Lower lobe of right lung (tissue), 2 donors: Measurements from ENCODE around the gene PNMA6F. TPM values are rescaled to one million over a fixed set of nuclear protein-coding genes. Genes with fewer than 3 reads are reported as not detected.

Experiments
- ATAC-seq, 2 donors: fragments of 200-7000 bp; cut with Tn5 transposase; one replicate each; pipeline ENCODE4 v1.9.1; 2020 to 2022; ENCODE audit warnings: mild to moderate bottlenecking in 2 of 2, moderate library complexity in 2 of 2
- DNase-seq: peaks from one replicate; pipeline ENCODE4 v3.0.0-alpha.2; 2020
- H3K27ac ChIP-seq: fragments of 200-600 bp; one replicate; pipeline ENCODE4 v1.8.0; 2022
- H3K27me3 ChIP-seq: fragments of 200-600 bp; one replicate; pipeline ENCODE4 v1.8.0; 2022; ENCODE audit warnings: low read depth
- H3K36me3 ChIP-seq: fragments of 200-600 bp; one replicate; pipeline ENCODE4 v1.8.0; 2022; ENCODE audit warnings: mild to moderate bottlenecking
- H3K4me1 ChIP-seq: fragments of 200-600 bp; one replicate; pipeline ENCODE4 v1.8.0; 2022
- H3K4me3 ChIP-seq: fragments of 200-600 bp; one replicate; pipeline ENCODE4 v1.8.0; 2022; ENCODE audit warnings: mild to moderate bottlenecking
- H3K9me3 ChIP-seq: fragments of 200-600 bp; one replicate; pipeline ENCODE4 v1.8.0; 2022
- intact Hi-C: fragments of 100-400 bp; cut with DNase I; formaldehyde crosslinking; loops from one replicate; pipeline ENCODE4 v1.11.0; 2022
- long read RNA-seq: library from polyadenylated mRNA; unstranded; transcript quantifications from one replicate; pipeline ENCODE4 v2.0.0, GENCODE V29; 2021
- total RNA-seq: library from RNA; stranded (reverse); fragmentation: NEBNext Ultra II Directional; extraction: Animal tissue kit (Norgen Biotek cat#: 25700); gene quantifications from one replicate; pipeline ENCODE4 v1.2.1, GENCODE V29; 2021
- TF ChIP-seq, protein P1 (sequence below): fragments of 200-600 bp; IDR thresholded peaks from one replicate; pipeline ENCODE4 v1.8.0; 2022; ENCODE audit warnings: antibody characterized with exemption, mild to moderate bottlenecking
- donor health status: DM: no; HTN: yes; CAD: no; lungs with severe emphysema.

PNMA6F gene
- total RNA-seq: not detected
- long read RNA-seq: 0 reads

DNA sequence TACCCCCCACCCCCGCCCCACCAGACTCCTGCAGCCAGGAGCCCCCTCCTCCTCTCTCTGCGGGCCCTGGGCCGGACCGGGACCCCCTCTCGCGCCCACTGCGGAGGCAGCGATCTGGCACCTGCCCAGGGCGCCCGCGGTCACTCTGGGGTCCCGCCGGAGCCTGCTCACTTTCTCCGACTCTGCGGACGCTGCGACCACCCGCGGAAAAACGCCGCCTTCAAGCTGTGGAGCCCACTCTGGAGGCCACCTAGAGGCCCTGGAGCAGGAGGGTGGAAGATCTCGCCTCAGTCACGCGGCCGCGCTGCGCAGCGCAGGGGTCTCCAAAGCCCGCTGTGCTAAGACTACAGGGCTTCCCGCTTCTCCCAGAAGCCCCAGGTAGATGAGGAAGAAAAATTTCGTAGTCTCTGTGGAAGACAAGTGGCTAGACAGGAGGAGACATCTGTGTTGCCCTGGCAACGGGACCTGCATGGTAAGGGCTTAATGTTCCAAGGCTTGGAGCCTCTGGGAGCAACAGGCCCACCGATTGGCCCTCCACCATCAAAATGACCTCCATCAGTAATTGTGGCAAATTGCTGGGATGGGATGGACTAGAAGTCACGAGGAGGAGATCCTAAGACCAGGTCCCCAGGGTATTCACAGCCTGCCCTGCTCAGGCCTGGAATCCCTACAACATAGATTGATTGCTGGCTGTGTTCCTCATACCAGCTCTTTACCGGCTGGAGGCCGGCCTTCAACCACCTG, at the start of gene PNMA6F:
PNMA6F (minus strand) TSS at position 387 of the 744 bp plus-strand sequence. CDS start 1,093 bp downstream, outside the sequence.
- no peak within 1 kb of the TSS for H3K4me3 ChIP-seq
- H3K4me1 ChIP-seq: no peaks in the 10 kb centered on the region
- intact Hi-C loops: no loop called here
- peaks cover 6% of the 10 kb centered on the region for H3K27me3 ChIP-seq
- H3K36me3 ChIP-seq: no peaks in the 10 kb centered on the region
- TF ChIP-seq, protein P1, sequence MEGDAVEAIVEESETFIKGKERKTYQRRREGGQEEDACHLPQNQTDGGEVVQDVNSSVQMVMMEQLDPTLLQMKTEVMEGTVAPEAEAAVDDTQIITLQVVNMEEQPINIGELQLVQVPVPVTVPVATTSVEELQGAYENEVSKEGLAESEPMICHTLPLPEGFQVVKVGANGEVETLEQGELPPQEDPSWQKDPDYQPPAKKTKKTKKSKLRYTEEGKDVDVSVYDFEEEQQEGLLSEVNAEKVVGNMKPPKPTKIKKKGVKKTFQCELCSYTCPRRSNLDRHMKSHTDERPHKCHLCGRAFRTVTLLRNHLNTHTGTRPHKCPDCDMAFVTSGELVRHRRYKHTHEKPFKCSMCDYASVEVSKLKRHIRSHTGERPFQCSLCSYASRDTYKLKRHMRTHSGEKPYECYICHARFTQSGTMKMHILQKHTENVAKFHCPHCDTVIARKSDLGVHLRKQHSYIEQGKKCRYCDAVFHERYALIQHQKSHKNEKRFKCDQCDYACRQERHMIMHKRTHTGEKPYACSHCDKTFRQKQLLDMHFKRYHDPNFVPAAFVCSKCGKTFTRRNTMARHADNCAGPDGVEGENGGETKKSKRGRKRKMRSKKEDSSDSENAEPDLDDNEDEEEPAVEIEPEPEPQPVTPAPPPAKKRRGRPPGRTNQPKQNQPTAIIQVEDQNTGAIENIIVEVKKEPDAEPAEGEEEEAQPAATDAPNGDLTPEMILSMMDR: no peak
- DNase-seq (no peak), ATAC-seq (no peak)
- H3K9me3 ChIP-seq: no peaks in the 10 kb centered on the region
- no peak within 1 kb of the TSS for H3K27ac ChIP-seq

DNA sequence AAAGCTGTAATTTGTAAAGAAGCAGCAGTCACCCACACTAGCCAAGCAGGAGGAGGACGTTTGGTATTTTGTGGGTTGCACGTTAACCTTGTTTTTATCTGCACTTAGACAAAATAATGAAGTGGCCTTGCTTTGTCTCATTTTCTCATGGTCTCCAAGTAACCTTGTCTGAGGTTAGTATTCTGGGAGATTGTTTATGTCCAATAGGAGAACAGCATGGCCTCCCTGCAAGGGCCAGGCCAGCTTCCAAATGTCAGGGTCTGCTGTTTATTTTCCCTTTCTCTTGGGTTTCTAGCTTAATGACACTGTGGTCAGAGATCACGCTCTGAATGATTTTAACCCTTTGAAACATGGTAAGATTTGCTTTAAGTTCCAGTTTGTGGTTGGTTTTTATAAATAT, 49.7 kb upstream of the PNMA6F start:
- no peaks in the 10 kb centered on the region for H3K4me1 ChIP-seq

DNA sequence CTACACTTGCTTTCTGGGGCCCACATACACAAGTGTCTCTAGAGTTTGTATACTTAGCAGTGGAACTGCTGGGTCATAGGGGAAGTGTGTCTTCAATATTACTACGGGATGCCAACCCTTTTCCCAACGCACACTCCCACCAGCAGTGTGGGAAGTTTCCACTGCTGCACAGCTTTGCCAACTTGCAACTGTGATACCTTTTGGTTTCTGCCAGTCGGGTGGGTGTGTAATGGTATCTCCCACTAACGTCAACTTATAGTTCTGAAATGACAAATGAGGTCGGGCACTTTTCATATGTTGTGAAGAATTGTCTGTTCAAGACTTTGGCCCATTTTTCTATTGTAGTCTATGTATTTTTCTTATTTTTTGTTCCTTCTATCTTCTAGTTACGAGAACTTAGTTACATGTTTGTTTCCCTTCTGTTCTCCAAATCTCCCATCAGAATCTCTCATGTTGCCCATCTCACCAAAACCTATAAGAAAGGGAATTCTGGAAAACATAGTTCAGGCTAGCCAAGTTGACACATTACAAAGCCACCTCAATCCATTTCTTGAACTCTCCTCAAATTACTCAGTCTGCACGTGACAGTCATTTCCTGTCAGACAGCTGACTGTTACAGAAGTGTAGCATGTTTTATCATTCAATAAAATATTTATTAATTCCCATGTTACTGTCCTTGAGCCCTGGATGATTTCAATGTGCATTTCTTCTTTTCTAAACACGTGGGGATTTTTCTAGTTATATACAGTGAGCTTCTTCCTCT, 48.9 kb upstream of the PNMA6F start:
- intact Hi-C loops: no loop called here
- DNase-seq: no peak
- Histone ChIP-seq H3K4me1 (no peaks in the 10 kb centered on the region), H3K27ac (no peak overlapping the region), H3K36me3 (no peaks in the 10 kb centered on the region), H3K9me3 (no peaks in the 10 kb centered on the region), H3K27me3 (no peaks in the 10 kb centered on the region), H3K4me3 (no peak overlapping the region)
- ATAC-seq: no peak
- TF ChIP-seq, protein P1: no peak

More for the DNA sequence above, 49.7 kb upstream of the PNMA6F start:
- Histone ChIP-seq H3K36me3 (no peaks in the 10 kb centered on the region), H3K4me3 (no peak overlapping the region), H3K9me3 (no peaks in the 10 kb centered on the region), H3K27me3 (no peaks in the 10 kb centered on the region), H3K27ac (no peak overlapping the region)
- TF ChIP-seq, protein P1: no peak
- DNase-seq (no peak), ATAC-seq (no peak)
- intact Hi-C loops: no loop called here

DNA sequence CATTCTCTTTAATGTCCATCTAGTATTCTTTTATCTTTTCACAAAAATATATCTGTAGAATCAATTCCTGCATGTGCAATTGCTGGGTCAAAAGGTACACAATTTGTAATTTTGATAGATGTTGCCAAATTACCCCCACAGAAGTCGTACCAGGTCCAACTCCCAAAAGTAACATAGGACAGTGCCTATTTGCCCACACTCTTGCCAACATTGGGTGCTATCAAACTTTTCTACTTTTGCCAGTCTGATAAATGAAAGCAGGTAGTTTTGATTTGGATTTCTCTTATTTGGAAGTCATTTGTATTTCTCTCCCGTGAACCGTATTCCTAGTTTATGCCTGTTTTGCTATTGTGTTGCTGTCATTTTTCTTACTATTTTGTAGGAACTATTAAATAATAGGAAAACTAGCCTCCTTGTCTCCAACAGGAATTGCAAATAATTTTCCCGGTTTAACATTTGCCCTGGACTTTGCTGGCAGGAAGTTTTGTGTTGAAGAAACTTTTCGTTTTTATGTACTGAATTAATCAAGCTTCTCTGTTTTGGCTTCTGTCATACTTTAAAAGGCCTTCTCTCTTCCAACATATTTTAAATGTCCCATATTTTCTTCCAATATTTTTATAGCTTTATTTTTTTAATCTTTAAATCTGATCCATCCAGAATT, 45.4 kb upstream of the PNMA6F start:
- H3K9me3 ChIP-seq: no peaks in the 10 kb centered on the region
- DNase-seq (no peak), ATAC-seq (no peak)
- H3K27me3 ChIP-seq: no peaks in the 10 kb centered on the region
- H3K36me3 ChIP-seq: no peaks in the 10 kb centered on the region
- intact Hi-C loops: no loop called here
- TF ChIP-seq, protein P1: no peak
- no peak overlapping the region for H3K4me3 ChIP-seq
- no peak overlapping the region for H3K27ac ChIP-seq
- no peaks in the 10 kb centered on the region for H3K4me1 ChIP-seq

DNA sequence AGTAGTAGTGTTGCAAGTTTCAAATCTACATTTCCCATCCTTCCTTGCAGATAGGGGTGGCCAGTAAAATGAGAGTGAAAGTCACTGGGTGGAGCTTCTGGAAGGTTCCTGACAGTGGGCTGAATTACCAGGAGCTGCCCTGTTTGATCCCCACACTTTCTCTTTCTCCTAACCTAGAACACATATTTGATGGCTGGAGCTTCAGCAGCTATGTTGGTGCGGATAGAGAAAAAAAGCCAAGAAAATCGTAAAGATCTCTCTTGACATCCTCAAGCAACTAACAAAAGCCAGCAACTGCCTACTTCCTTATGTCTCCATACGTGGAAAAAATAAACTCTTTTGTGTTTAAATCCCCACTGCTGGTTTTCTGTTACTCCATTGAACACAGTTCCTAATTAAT, 44.6 kb upstream of the PNMA6F start:
- intact Hi-C loops: no loop called here
- Histone ChIP-seq H3K27ac (no peak overlapping the region), H3K4me1 (no peaks in the 10 kb centered on the region), H3K4me3 (no peak overlapping the region), H3K9me3 (no peaks in the 10 kb centered on the region), H3K36me3 (no peaks in the 10 kb centered on the region), H3K27me3 (no peaks in the 10 kb centered on the region)
- no peak for DNase-seq
- TF ChIP-seq, protein P1: no peak
- ATAC-seq: no peak
